Activated T-cell treated with anti-CD3 and anti-CD28 coated beads, Interleukin-2, amount 50 U/mL, for 72 hours (primary cell): ENCODE results near the gene RHOJ. TPM values are rescaled to one million over a fixed set of nuclear protein-coding genes. Genes with fewer than 3 reads are reported as not detected.

Source experiments
- ATAC-seq, 2 donors: fragments of 150-1000 bp; cut with Tn5 transposase; replicated peaks in 1 of 2; 2 replicates each; pipeline ENCODE4 v1.10.0; 2021; ENCODE audit warnings: moderate library complexity in 2 of 2, mild to moderate bottlenecking in 1 of 2
- DNase-seq, 2 donors: peaks; one replicate each; pipeline ENCODE4 v3.0.0; 2021 to 2022; ENCODE audit warnings: mixed read lengths in 1 of 2
- H3K27ac Mint-ChIP-seq: one replicate; pipeline ENCODE4 v1.8.0; 2022; ENCODE audit warnings: mild to moderate bottlenecking, moderate library complexity, mixed read lengths
- H3K27me3 Mint-ChIP-seq: one replicate; pipeline ENCODE4 v1.8.0; 2022; ENCODE audit warnings: low read depth, mixed read lengths
- H3K36me3 Mint-ChIP-seq, 2 donors: one replicate each; pipeline ENCODE4 v1.8.0; 2022; ENCODE audit warnings: mixed read lengths in 2 of 2, mild to moderate bottlenecking in 1 of 2; ENCODE audit not compliant: insufficient read depth in 2 of 2
- H3K4me1 Mint-ChIP-seq: one replicate; pipeline ENCODE4 v1.8.0; 2022; ENCODE audit warnings: low read depth, mixed read lengths
- H3K4me3 Mint-ChIP-seq, 2 donors: one replicate each; pipeline ENCODE4 v1.8.0; 2022; ENCODE audit warnings: mild to moderate bottlenecking in 2 of 2, mixed read lengths in 2 of 2, moderate library complexity in 2 of 2
- H3K9me3 Mint-ChIP-seq, 2 donors: one replicate each; pipeline ENCODE4 v1.8.0; 2022; ENCODE audit warnings: mixed read lengths in 2 of 2
- total RNA-seq, 2 donors: library from RNA; stranded (reverse); gene quantifications; one replicate each; pipeline ENCODE4 v1.2.3, GENCODE V29; 2022

Gene RHOJ
- total RNA-seq, 2 donors from 2014 or later: not detected

- Mint-ChIP-seq H3K27me3 (peaks cover 6% of the 10 kb centered on the region), H3K9me3 (no peaks in the 10 kb centered on the region), H3K4me3 (no peak overlapping the region), H3K27ac (no peak overlapping the region), H3K36me3 (no peaks in the 10 kb centered on the region), H3K4me1 (no peaks in the 10 kb centered on the region)
- DNase-seq: no peak
- ATAC-seq: no peak
These were observed 8.7 kb downstream of the RHOJ start for GRCh38 chr14:63212776-63213500.

GRCh38 chr14:63214417-63215196, 10.4 kb downstream of the RHOJ start:
- Mint-ChIP-seq H3K36me3 (no peaks in the 10 kb centered on the region), H3K27me3 (peaks cover 6% of the 10 kb centered on the region), H3K9me3 (no peaks in the 10 kb centered on the region), H3K4me3 (no peak overlapping the region), H3K27ac (no peak overlapping the region), H3K4me1 (no peaks in the 10 kb centered on the region)
- DNase-seq: no peak
- no peak for ATAC-seq

- DNase-seq (no peak), ATAC-seq (no peak)
- peaks cover 7% of the 10 kb centered on the region for H3K27me3 Mint-ChIP-seq
- H3K4me3 Mint-ChIP-seq: no peak overlapping the region
- no peaks in the 10 kb centered on the region for H3K36me3 Mint-ChIP-seq
- H3K27ac Mint-ChIP-seq: no peak overlapping the region
- H3K4me1 Mint-ChIP-seq: no peaks in the 10 kb centered on the region
- H3K9me3 Mint-ChIP-seq: no peaks in the 10 kb centered on the region
These were observed 16.3 kb downstream of the RHOJ start for GRCh38 chr14:63220526-63220925.

- H3K27me3 Mint-ChIP-seq: peaks cover 7% of the 10 kb centered on the region
- H3K4me1 Mint-ChIP-seq: no peaks in the 10 kb centered on the region
- no peak overlapping the region for H3K4me3 Mint-ChIP-seq
- ATAC-seq (no peak), DNase-seq (no peak)
- no peaks in the 10 kb centered on the region for H3K36me3 Mint-ChIP-seq
- no peak overlapping the region for H3K27ac Mint-ChIP-seq
- no peaks in the 10 kb centered on the region for H3K9me3 Mint-ChIP-seq
These were observed 19.4 kb downstream of the RHOJ start for GRCh38 chr14:63223596-63223995.

GRCh38 chr14:63224196-63224595, 20.0 kb downstream of the RHOJ start:
- no peaks in the 10 kb centered on the region for H3K36me3 Mint-ChIP-seq
- peaks cover 7% of the 10 kb centered on the region for H3K27me3 Mint-ChIP-seq
- no peak overlapping the region for H3K4me3 Mint-ChIP-seq
- H3K4me1 Mint-ChIP-seq: no peaks in the 10 kb centered on the region
- ATAC-seq (no peak), DNase-seq (no peak)
- H3K9me3 Mint-ChIP-seq: no peaks in the 10 kb centered on the region
- no peak overlapping the region for H3K27ac Mint-ChIP-seq

GRCh38 chr14:63228217-63228616, 24.0 kb downstream of the RHOJ start:
- H3K27ac Mint-ChIP-seq: no peak overlapping the region
- ATAC-seq (no peak), DNase-seq (no peak)
- H3K9me3 Mint-ChIP-seq: no peaks in the 10 kb centered on the region
- H3K36me3 Mint-ChIP-seq: no peaks in the 10 kb centered on the region
- H3K4me1 Mint-ChIP-seq: no peaks in the 10 kb centered on the region
- H3K27me3 Mint-ChIP-seq: peaks cover 7% of the 10 kb centered on the region
- no peak overlapping the region for H3K4me3 Mint-ChIP-seq

GRCh38 chr14:63229330-63230059, 25.3 kb downstream of the RHOJ start:
- DNase-seq (no peak), ATAC-seq (no peak)
- no peak overlapping the region for H3K27ac Mint-ChIP-seq
- no peaks in the 10 kb centered on the region for H3K36me3 Mint-ChIP-seq
- H3K27me3 Mint-ChIP-seq: no peaks in the 10 kb centered on the region
- no peak overlapping the region for H3K4me3 Mint-ChIP-seq
- no peaks in the 10 kb centered on the region for H3K9me3 Mint-ChIP-seq
- H3K4me1 Mint-ChIP-seq: no peaks in the 10 kb centered on the region

GRCh38 chr14:63231766-63232165, 27.5 kb downstream of the RHOJ start:
- Mint-ChIP-seq H3K4me3 (no peak overlapping the region), H3K27me3 (peaks cover 15% of the 10 kb centered on the region), H3K9me3 (no peaks in the 10 kb centered on the region), H3K4me1 (no peaks in the 10 kb centered on the region), H3K36me3 (no peaks in the 10 kb centered on the region), H3K27ac (no peak overlapping the region)
- ATAC-seq (no peak), DNase-seq (no peak)

- no peak for ATAC-seq
- no peak overlapping the region for H3K27ac Mint-ChIP-seq
- no peaks in the 10 kb centered on the region for H3K36me3 Mint-ChIP-seq
- no peaks in the 10 kb centered on the region for H3K4me1 Mint-ChIP-seq
- H3K4me3 Mint-ChIP-seq: no peak overlapping the region
- H3K27me3 Mint-ChIP-seq: peaks cover 23% of the 10 kb centered on the region
- DNase-seq: no peak
- H3K9me3 Mint-ChIP-seq: no peaks in the 10 kb centered on the region
These were observed 33.5 kb downstream of the RHOJ start for GRCh38 chr14:63237791-63238190.

- Mint-ChIP-seq H3K36me3 (no peaks in the 10 kb centered on the region), H3K4me3 (no peak overlapping the region), H3K4me1 (no peaks in the 10 kb centered on the region), H3K9me3 (no peaks in the 10 kb centered on the region), H3K27me3 (peaks cover 27% of the 10 kb centered on the region), H3K27ac (no peak overlapping the region)
- DNase-seq (no peak), ATAC-seq (no peak)
These were observed 36.0 kb downstream of the RHOJ start for GRCh38 chr14:63240221-63240620.

- peaks cover 18% of the 10 kb centered on the region for H3K27me3 Mint-ChIP-seq
- H3K4me3 Mint-ChIP-seq: no peak overlapping the region
- H3K36me3 Mint-ChIP-seq: no peaks in the 10 kb centered on the region
- H3K4me1 Mint-ChIP-seq: no peaks in the 10 kb centered on the region
- no peak for ATAC-seq
- H3K27ac Mint-ChIP-seq: no peak overlapping the region
- DNase-seq: no peak
- no peaks in the 10 kb centered on the region for H3K9me3 Mint-ChIP-seq
These were observed 36.9 kb downstream of the RHOJ start for GRCh38 chr14:63241096-63241495.

- no peak overlapping the region for H3K27ac Mint-ChIP-seq
- no peaks in the 10 kb centered on the region for H3K36me3 Mint-ChIP-seq
- no peak overlapping the region for H3K4me3 Mint-ChIP-seq
- peaks cover 8% of the 10 kb centered on the region for H3K27me3 Mint-ChIP-seq
- no peaks in the 10 kb centered on the region for H3K4me1 Mint-ChIP-seq
- DNase-seq (no peak), ATAC-seq (no peak)
- peaks cover 1 to 2% of the 10 kb centered on the region in 2 donors for H3K9me3 Mint-ChIP-seq
These were observed 39.4 kb downstream of the RHOJ start for GRCh38 chr14:63243646-63244045.

- Mint-ChIP-seq H3K9me3 (peaks cover 1 to 2% of the 10 kb centered on the region in 2 donors), H3K4me3 (no peak overlapping the region), H3K36me3 (no peaks in the 10 kb centered on the region), H3K27ac (no peak overlapping the region), H3K27me3 (peaks cover 8% of the 10 kb centered on the region), H3K4me1 (no peaks in the 10 kb centered on the region)
- DNase-seq (no peak), ATAC-seq (no peak)
These were observed 41.6 kb downstream of the RHOJ start for GRCh38 chr14:63245893-63246292.
